ENCODE results near the gene AHRR. TPM values are rescaled to one million over a fixed set of nuclear protein-coding genes. Genes with fewer than 3 reads are reported as not detected.
A peak's percentile ranks its signal among the peaks of the same experiment; 100 is the strongest.

AHRR gene
- total RNA-seq, 1 donor from 2014 or later = 0.53 TPM

DNA sequence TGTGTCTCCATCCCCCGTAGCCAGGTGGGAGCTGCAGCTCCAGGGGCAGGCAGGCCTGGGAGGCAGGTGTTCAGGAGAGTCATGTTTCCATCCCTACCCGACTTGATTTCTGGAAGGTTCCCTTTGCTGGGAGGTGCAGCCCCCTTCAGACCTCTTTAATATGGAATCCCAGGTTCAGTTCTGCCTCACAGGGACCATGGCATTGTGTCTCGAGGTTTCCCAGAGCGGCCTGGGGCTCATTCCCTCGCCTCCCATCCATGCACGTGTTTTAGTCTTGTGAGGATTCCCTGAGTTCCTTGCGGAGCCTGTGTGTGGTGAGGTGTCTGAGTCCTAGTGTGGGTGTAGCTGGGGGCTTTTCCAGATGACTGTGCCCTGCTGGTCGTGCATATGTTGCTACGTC, 16.5 kb upstream of the AHRR start:
- Histone ChIP-seq H3K27me3 (ENCODE audit: control insufficient read depth, insufficient read depth, low read length) (no peaks in the 10 kb centered on the region), H3K36me3 (ENCODE audit: control insufficient read depth, insufficient read depth, low read length) (peaks cover 19% of the 10 kb centered on the region), H3K4me3 (ENCODE audit: low read depth, low read length) (no peak overlapping the region)
- no peak for FAIRE-seq
- TF ChIP-seq, protein P1, sequence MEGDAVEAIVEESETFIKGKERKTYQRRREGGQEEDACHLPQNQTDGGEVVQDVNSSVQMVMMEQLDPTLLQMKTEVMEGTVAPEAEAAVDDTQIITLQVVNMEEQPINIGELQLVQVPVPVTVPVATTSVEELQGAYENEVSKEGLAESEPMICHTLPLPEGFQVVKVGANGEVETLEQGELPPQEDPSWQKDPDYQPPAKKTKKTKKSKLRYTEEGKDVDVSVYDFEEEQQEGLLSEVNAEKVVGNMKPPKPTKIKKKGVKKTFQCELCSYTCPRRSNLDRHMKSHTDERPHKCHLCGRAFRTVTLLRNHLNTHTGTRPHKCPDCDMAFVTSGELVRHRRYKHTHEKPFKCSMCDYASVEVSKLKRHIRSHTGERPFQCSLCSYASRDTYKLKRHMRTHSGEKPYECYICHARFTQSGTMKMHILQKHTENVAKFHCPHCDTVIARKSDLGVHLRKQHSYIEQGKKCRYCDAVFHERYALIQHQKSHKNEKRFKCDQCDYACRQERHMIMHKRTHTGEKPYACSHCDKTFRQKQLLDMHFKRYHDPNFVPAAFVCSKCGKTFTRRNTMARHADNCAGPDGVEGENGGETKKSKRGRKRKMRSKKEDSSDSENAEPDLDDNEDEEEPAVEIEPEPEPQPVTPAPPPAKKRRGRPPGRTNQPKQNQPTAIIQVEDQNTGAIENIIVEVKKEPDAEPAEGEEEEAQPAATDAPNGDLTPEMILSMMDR (IDR thresholded peaks at IDR 0.05; ENCODE audit: insufficient read depth, low read length, severe bottlenecking) = no peak
- no peak for DNase-seq (ENCODE audit: low read depth)

DNA sequence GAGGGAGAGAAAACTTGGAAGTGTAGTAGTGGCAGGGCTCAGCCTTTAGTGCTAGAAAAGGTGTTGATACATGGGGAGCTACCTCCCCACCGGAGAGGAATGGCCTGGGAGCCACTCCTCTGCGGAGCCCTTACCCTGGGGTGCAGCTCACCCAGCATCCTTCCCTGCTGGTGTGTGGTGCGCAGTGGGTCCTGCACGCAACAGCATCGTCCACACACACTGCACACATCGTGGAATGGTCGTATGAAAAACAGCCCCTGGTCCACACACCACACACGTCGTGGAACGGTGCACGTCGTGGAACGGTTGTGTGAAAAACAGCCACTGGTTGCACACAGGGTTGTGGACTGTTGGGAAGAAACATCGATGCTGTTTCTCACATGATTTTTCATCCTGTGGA, 16.1 kb upstream of the AHRR start:
- no peak for FAIRE-seq
- no peak for DNase-seq (ENCODE audit: low read depth)
- H3K36me3 ChIP-seq (ENCODE audit: control insufficient read depth, insufficient read depth, low read length) = peaks cover 22% of the 10 kb centered on the region
- TF ChIP-seq, protein P1 (IDR thresholded peaks at IDR 0.05; ENCODE audit: insufficient read depth, low read length, severe bottlenecking) = no peak
- H3K4me3 ChIP-seq (ENCODE audit: low read depth, low read length) = no peak overlapping the region
- H3K27me3 ChIP-seq (ENCODE audit: control insufficient read depth, insufficient read depth, low read length) = no peaks in the 10 kb centered on the region

DNA sequence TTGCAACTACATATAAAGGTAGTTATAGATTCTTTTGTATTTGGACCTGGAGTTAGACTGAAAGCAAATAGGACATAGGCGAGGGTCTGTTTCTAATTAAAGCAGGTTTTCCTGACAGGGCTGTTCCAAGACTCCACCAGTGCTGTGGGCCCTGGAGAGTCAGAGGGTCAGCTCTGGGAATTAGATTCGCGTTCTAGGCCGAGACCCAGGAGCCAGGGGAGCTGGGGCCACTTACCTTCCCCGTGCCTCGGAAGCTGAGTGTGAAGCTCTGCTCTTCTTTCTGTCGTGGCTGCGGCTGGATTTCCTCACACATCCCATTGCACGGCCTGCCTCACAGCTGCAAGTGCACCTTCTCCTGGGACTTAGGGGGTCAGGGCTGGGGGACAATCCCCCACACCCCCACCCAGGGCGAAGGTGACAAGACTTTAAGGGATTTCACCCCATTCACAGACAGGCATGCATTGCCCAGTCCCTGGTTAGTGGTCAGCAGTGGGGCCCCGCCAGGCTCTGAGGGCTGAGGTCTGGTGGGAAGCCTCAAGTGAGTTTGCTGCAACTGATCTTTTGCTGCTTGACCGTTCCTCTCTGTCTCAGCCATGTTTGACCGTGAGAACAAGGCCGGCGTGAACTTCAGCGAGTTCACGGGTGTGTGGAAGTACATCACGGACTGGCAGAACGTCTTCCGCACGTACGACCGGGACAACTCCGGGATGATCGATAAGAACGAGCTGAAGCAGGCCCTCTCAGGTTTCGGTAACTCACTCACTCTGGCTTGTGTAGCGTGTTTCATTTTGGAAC, 15.3 kb upstream of the AHRR start:
- Histone ChIP-seq H3K4me3 (ENCODE audit: low read depth, low read length) (no peak overlapping the region), H3K36me3 (ENCODE audit: control insufficient read depth, insufficient read depth, low read length) (peaks cover 27% of the 10 kb centered on the region), H3K27me3 (ENCODE audit: control insufficient read depth, insufficient read depth, low read length) (no peaks in the 10 kb centered on the region)
- TF ChIP-seq, protein P1 (IDR thresholded peaks at IDR 0.05; ENCODE audit: insufficient read depth, low read length, severe bottlenecking) = no peak
- peak; percentile 70 for FAIRE-seq
- no peak for DNase-seq (ENCODE audit: low read depth)

DNA sequence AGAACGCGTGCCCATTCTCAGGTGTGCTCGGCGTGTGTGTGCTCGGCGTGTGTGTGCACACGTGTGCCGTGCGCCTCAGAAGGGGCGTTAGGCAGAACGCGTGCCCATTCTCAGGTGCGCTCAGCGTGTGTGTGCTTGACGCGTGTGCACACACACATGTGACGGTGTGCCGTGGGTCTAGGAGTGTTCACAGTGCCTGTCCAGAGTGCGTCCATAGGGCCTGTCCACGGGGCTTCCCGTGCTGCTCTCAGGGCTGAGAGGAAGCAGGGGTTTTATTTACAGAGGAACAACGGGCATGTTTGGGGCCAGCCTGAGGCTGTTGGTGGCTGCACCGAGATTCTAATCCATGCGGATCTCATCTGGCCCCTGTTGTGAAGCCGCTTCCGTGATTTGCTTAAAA, 14.2 kb upstream of the AHRR start:
- Histone ChIP-seq H3K4me3 (ENCODE audit: low read depth, low read length) (no peak overlapping the region), H3K27me3 (ENCODE audit: control insufficient read depth, insufficient read depth, low read length) (no peaks in the 10 kb centered on the region), H3K36me3 (ENCODE audit: control insufficient read depth, insufficient read depth, low read length) (peaks cover 30% of the 10 kb centered on the region)
- DNase-seq (ENCODE audit: low read depth) (no peak), FAIRE-seq (peak; percentile 62)
- TF ChIP-seq, protein P1 (IDR thresholded peaks at IDR 0.05; ENCODE audit: insufficient read depth, low read length, severe bottlenecking) = no peak

DNA sequence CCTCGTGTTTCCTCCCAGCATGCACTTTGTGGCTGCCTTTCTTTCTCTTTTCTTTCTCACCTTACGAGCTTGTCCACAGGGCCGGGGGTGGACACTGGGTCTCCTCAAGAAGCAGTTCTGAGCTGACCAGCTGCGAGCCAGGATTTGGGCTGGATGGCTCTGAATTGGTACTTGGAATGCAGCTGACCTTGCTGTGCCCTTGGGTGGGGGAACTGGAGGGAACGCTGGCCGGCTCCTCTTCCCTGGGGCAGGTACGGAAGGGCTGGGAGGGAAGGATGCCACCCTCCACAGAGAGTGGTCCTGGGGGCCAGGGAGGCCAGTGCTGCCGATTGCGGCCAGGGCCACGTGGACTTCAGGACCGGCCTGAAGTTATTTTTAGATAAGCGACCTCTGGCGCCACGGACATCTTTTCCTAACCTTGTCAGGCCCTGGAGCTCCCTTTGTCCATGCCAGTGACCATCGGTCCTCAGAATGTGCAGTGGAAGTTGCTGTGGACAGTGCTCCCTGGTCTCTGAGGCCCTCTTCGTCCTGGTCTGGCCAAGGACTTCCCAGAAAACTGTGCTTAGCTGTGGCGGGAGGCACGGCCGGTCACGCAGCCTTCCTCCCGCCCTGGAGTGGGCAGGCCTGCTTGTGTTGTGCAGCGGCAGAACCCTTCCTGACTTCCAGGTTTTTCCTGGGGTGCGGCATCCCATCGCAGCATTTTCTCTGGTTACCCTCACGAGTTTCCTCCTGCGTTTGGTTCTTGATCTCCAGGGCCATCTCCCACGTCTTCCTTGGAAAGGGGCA, 13.5 kb upstream of the AHRR start:
- no peaks in the 10 kb centered on the region for H3K27me3 ChIP-seq (ENCODE audit: control insufficient read depth, insufficient read depth, low read length)
- H3K36me3 ChIP-seq (ENCODE audit: control insufficient read depth, insufficient read depth, low read length) = peaks cover 32% of the 10 kb centered on the region
- TF ChIP-seq, protein P1 (IDR thresholded peaks at IDR 0.05; ENCODE audit: insufficient read depth, low read length, severe bottlenecking) = no peak
- H3K4me3 ChIP-seq (ENCODE audit: low read depth, low read length) = no peak overlapping the region
- FAIRE-seq (no peak), DNase-seq (ENCODE audit: low read depth) (no peak)
